Prostate gland (tissue), 2 donors: Measurements from ENCODE around the gene XG.
"Not testable (repeated sequence)": the region's sequence is repeated elsewhere in the genome, so short reads cannot be mapped to it uniquely, and the experiment has no call there.

Experiments
- CTCF ChIP-seq, 4 experiments: fragments of 200-600 bp in 2 of 4; fragments of 450-650 bp in 2 of 4; sonication (generic) in 2 of 4; IDR thresholded peaks; 1 replicate in 3 of 4; 2 replicates in 1 of 4; pipeline ENCODE4 v1.5.1; 2016 to 2019; ENCODE audit warnings: antibody characterized with exemption in 4 of 4, mild to moderate bottlenecking in 2 of 4, moderate library complexity in 2 of 4
- POLR2A ChIP-seq: fragments of 450-650 bp; IDR thresholded peaks from one replicate; pipeline ENCODE4 v1.6.1; 2016; ENCODE audit warnings: antibody characterized with exemption, mild to moderate bottlenecking
- POLR2AphosphoS5 ChIP-seq: sonication (generic); formaldehyde crosslinking; IDR thresholded peaks from one replicate; pipeline ENCODE4 v1.6.1; 2017; ENCODE audit warnings: antibody characterized with exemption

DNA sequence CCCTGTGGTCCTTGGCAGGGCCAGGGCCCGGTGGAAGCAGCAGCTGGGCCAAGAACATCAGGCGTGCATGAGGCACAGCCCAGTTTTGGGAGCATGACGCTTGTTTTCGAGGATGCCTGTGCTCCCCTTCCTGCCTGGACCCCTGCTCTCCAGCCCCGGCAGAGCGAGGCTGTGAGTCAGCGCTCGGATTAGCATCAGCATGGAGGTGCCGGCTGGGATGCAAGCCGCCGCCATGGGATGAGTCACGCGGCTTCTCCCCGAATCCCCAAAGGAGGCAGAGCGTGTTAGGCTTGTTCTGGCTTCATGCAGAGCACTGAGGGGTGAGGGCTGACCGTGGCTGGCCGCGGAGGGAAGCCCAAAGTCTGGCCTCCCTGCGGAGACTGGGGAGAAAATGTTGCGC lies 53.0 kb downstream of the XG start:
- TF ChIP-seq CTCF (IDR thresholded peaks at IDR 0.05); POLR2AphosphoS5; POLR2A: not testable (repeated sequence)
